Activated CD8-positive, alpha-beta memory T cell treated with anti-CD3 and anti-CD28 coated beads, Interleukin-2, amount 50 U/mL, for 1 hour (primary cell): ENCODE data around the gene FBXO38.

Experiments used
- DNase-seq: peaks from one replicate; pipeline ENCODE4 v3.0.0-alpha.2; 2020; ENCODE audit errors: extremely low read depth

FBXO38 gene, protein sequence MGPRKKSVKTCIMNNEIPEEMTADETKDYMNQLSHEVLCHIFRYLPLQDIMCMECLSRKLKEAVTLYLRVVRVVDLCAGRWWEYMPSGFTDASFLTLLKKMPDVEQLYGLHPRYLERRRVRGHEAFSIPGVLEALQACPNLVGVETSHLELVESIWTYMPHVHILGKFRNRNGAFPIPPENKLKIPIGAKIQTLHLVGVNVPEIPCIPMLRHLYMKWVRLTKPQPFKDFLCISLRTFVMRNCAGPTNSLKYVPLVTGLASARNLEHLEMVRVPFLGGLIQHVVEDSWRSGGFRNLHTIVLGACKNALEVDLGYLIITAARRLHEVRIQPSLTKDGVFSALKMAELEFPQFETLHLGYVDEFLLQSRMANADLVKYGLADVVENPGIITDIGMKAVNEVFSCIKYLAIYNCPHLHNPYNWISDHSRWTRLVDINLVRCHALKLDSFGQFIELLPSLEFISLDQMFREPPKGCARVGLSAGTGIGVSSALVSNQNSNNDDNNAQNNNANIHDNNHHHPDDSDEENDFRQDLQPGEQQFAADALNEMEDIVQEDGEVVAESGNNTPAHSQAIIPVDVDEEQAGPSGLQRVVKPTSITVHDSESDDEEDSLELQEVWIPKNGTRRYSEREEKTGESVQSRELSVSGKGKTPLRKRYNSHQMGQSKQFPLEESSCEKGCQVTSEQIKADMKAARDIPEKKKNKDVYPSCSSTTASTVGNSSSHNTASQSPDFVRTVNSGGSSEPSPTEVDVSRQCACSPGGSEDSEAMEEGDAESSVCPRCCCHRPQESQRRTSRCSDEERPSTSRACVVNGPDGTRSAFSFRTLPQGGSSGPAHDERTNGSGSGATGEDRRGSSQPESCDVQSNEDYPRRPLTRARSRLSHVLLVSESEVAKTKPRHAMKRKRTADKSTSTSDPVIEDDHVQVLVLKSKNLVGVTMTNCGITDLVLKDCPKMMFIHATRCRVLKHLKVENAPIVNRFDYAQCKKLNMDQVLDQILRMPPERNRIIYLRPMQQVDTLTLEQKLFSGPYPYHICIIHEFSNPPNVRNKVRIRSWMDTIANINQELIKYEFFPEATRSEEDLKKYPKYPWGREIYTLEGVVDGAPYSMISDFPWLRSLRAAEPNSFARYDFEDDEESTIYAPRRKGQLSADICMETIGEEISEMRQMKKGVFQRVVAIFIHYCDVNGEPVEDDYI

DNA sequence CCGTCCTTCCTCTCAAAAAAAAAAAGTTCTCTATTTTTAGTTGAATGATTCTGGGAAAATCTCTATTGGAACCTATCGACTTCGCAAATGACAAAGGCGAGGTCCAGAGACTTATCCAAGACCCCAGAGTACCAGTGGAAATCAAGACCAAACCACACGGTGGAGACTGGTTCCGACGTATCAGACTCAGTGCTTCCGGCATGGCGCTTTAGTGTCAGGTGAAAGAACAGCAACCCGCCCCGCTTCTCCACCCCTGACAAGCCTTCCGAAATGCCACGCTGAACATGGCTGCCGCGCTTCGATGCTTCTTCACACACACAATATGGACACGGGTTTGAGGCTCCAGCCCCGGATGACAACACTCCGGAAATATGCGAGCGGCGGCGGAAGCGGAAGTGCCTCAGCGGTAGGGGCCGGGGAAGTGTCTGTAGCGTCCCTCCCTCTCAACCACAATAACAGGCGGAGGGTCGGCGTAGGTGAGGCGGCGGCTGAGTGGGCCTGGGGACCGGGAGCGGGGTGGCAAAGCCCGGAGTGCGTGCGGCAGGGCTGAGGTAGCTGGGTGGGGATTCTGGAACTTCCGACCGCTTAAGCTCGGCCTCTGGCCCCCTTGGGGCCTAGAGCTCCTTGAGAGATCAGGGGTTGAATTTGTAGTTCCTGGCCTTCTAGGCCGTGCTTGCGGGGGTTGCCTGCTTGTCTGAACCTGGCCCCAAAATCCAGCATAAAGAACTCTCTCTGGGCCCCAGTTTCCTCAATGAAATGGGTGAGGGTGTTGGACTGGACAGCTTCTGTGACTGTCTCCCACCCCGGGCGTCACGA, at the start of gene FBXO38:
FBXO38 (plus strand) TSS at position 395 of the 816 bp plus-strand sequence. CDS start 10,819 bp downstream, outside the sequence.
- peak; percentile 93 for DNase-seq

DNA sequence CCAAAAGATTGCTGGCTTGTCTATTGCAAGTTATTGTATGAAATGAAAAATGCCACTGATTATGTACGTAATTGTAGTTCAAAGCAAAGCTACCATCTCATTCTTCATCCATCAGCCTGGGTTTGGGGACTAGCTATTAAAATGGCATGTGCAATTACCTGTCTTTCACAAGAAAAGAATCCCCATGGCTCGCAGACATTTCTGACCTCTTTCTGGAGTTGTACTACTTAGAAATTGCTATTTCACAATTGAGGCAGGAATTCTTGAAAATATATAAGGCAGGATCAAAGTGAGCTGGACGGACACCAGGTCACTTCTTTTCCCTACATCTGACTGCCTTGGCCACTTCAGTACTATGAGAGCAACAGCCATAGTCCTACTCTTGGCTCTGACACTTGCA, 48.5 kb upstream of the FBXO38 start, which contains the start of gene SPINK9:
SPINK9 (plus strand) TSS at position 301 of the 400 bp plus-strand sequence; CDS start at position 356, 55 bp downstream.
- no peak for DNase-seq

DNA sequence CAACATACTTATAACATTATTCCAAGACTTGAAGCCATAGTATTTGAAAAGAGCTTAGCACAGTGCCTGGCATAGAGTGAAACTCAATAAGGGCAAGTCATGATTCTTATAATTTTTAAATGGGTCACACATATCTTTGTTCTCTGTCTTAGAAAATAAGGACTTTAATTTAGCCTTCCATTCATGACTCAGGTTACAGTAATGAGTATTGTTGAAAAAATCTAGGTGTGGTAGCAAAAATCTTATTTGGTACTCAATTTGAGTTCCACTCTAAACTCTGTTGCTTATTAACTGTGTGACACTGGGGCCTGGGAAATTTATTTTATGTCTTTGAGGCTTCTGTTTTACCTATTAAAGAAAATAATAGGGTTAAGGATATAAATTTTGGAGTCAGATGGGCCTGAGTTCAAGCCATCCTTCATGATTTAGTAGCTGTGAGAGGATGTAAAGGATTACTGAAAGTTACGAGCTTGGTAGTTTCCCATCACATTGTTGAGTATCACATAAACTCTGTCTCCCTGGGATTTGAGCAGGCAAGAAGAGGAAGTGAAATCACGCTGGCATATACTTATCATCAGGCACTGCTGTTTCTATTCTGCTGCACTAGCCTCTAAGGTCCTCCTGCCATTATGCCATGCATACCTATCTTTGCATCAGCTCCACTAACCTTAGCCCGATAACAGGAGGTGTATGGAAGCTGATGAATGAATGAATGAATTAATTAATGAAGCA, 46.9 kb upstream of the FBXO38 start:
- no peak for DNase-seq

DNA sequence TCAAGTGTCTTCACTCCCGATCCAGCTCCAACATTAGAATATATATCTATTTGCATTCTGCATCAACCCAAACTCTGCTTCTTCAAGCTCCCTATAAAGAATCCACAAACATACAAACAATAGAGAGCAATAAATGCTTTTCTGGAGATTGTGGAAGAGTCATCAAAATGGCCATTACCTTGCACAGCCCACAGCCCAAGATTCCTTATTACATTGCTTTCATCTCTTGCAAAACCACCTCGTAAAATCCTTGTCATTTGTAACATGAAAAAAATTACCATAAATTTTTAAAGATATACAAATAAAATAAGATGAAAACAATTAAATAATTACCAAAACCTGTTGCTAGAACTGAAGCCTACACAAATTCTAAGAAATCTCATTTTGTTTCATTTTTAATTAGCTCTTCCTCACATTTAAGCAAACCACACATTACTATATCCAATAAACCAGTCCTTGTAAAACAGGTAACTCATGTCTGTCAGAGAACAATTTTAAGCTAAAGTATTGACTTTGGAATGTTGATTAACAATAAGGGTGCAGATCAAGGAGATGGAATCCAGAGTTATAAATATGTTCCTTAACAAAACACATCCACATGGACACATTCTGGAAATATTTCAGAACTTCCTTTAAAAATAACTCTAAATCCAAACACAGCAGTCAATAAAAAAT, 41.2 kb upstream of the FBXO38 start:
- DNase-seq: no peak

DNA sequence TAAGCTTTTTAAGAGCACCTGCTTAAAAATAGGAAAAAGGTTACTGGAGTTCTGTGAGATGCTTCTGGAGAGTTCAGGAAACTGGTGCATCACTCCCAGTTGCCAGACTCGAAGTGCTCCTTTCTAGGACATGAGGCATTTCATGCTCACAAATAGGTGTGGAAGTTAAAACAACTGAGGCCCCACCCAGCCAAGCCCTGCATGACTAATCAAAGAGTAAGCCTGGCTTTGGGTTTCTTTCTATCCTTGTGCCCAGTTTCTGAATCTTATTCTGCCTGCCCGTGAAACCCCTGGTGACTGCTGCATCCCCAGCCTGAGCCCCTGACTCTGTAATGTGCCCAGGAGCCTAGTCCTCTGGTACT, 40.7 kb upstream of the FBXO38 start:
- DNase-seq: no peak

DNA sequence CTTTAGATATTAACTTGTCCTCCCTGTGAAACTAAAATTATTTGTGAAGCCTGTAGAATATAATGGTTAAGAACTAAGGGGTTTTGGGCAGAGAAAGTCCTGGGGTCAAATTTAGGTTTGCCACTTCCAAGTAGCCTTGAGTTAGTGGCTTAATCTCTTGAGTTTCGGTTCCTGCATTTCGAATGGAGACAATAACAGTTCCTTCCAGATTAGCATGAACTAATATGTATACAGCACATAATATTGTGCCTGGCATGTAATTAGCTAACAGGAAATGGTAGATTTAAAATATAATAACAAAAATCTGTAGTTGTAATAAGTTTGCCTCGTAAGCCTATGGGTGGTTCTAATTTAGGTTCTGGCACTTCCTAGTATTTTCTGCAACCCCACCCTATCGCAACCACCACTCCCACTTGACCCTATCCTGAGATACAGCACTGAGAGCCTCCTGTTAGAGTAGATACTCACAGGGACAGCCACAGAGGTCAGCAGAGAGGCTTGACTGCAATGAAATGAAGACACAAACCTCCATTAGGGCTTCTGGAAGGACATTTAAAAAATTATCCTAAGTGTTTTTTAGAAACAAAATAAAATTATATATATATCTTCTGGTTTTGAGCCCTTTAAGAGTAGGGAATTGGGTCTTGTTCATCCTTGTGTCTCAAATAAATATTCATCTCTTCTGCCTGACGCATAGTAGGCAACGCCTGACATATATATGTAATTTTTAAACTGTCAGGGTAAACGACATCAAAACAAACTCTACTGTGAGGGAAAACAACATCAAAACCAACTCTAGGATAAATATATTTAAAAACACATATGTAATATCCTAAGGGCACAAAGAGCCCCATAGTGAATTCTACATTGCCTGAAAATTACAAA, 39.9 kb upstream of the FBXO38 start:
- no peak for DNase-seq

DNA sequence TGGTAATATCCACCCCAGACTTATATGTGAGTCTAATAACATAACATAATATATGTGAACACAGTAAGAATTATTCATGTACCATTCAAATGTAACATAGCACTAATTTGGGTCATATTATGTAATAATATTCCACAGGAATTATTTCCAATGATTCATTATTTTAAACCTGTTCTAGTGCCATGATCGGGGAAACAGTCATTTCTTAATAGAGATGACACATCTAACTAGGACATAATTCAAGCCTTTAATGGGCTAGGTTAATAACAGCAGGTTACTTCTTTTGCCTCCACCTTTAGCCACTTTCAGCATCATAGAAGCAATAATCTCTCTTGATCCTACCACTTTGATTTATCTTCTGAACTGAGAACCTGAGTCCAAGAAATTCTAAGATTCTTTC, 36.1 kb upstream of the FBXO38 start:
- no peak for DNase-seq

DNA sequence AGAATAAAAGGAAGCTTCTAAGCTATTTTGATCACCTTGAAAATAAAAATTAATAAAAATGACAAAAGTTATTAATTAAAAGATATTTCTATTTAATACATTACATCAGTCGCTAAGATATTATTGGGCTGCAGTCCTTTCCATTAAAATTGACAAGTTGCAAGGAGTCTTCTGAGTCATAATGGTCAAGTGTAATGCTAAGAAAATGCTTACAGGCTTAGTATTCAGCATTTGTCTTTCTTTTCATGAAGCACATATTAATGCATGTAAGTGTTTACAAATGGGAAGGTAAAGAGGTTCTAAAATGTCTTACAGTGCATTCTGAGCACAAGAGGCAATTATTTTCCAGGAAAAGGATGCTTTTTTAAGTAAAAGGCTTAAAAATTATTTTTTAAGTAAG, 31.1 kb upstream of the FBXO38 start:
- no peak for DNase-seq

DNA sequence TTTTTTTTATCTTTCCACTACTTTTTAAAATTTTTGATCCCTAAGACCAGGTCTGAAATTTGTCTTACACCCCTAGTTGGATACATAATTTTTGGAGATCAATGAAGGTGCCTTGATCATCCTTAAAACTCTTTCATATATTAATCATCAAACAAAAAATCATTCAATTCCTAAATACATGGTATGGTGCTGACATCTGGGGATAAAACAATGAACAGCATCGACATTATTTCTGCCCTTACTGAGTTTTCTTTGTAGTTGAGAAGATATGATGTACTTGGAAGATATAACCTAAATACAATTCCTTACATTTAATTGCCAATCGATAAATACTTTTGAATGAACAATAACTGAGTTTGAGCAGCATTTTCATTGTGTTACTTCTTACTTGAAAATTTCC, 30.1 kb upstream of the FBXO38 start:
- no peak for DNase-seq

DNA sequence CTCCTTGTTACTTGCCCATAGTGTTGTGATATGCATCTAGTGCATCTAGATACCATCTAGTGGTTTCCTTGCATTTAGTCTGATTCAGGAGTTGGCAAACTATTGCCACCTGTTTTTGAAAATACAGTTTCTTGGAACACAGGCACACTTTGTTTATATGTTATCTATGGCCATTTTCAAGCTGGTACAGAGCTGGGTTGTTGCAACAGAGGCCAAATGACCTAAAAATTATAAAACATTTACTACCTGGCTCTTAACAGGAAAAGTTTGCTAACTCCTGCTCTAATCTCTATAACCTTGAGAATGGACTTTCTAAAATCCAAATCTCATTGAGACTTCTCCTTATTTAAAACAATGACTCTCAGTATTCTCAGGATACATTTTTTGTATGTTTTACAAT, 19.4 kb upstream of the FBXO38 start:
- no peak for DNase-seq

DNA sequence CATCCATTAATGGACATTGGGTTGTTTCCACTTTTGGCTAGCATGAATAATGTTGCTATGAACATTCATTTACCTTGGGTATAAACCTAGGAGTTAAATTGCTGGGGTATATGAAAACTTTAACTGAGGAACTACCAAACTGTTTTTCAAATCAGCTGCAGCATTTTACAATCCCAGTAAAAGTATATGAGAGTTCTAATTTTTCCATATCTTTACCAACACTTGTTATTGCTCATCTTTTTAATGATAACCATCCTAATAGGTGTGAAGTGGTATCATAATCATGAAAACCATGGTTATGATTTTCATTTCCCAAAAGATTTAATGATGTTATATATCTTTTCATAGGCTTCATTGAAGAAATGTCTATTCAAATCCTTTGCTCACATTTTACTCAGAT, 15.5 kb upstream of the FBXO38 start:
- no peak for DNase-seq

DNA sequence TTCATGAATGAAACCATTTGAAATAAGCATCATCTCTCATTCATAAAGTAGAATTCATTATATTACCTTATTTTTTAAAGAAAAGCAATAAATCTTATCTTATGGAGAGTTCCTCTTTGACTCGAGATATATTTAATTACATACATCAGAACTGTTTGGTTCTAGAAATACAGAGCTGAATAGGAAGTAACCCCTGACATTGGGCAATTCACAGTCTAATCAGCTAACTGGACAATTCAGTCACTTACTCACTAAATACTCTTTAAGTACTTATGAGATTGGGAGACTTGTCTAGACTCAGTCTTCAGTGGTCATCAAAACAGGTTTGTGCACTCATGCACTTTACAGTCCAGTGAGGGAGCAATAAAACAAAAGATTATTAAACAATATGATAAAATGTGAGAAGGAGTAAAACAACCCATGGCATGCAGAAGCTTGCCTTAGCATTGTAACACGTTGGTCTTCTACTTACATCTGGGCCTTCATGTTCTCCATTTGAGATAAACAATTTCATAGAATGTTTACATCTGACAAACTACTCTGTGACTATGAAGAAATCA, 11.5 kb upstream of the FBXO38 start:
- no peak for DNase-seq

DNA sequence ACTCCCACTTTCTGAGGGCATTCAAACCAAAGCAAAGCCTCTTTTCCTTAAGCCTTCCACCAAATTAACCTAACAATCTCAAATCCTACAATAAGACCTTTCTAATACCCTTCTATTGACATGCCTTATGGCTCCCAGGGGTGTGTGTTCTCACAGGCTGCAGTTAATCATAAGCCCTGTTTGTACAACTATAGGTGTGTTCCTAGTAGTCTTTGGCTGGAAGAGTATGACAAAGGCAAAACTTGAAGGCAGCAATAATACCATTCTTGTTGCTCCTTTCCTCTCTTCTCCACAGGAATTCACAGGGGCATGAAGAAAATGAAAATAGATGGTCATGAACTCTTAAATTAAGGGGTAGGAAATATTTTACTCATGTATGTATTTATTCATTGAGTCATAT, 10.9 kb upstream of the FBXO38 start:
- DNase-seq: no peak

DNA sequence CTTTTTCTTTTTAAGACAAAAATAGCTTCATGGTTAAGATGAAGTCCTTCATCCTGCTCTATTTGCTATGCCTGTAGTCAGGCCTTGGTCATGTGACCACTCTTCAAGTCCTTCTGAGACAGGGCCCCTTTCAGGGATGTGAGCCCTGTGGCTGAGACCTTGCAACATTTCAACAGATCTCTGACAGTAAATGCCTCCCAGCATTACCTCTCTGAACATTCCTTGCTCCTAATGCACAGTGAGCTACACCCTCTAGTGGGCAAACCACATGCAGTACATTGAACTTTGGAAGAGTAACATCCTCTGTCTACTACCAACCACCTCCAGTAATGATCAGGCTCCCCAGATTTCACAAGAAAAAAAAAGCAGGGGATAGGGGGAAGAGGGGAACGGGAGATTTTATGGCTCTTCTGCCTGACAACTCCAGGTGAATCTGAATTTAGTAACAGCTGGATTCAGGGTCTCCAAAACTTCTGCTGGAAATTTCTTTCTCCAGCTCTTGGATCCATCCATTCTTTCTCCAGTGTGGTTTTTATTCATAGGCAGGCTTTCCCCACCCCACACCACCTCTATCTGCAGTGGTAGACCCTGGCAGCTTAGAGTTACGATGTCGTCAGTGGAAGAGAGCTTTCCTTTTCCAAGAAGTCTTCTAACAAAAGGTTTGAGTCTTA, 8.9 kb upstream of the FBXO38 start:
- peak; percentile 1 for DNase-seq

DNA sequence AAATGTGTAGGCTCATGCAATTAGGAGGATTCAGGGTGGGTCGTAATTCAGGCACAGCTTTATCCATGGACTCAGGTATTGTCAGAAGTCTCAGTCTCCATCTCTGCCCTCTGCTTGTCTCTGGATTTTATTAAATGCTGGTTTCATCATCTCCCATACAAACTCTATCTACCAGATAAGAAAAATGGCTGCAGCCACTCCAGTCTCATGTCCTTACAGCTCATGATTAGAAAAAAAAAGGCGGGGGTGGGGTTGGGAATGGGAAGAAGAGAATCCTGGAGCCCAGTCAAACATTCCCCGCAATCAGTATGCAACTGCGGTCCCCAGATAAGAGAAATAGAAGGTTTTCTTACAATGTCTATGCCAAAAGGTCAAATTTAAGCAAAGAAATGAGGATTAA, 7.6 kb upstream of the FBXO38 start:
- DNase-seq: no peak

DNA sequence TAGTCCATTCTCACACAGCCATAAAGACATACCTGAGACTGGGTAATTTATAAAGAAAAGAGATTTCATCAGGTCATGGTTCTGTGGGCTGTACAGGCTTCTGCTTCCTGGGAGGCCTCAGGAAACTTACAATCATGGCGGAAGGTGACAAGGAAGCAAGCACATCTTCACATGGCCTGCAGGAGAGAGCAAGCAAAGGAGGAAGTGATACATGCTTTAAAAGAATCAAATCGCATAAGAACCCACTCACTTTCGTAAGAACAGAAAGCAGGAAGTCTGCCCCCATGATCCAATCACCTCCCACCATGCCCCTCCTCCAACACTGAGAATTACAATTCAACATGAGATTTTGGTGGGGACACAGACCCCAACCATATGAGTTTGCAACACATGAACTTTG, 5.1 kb upstream of the FBXO38 start:
- no peak for DNase-seq

DNA sequence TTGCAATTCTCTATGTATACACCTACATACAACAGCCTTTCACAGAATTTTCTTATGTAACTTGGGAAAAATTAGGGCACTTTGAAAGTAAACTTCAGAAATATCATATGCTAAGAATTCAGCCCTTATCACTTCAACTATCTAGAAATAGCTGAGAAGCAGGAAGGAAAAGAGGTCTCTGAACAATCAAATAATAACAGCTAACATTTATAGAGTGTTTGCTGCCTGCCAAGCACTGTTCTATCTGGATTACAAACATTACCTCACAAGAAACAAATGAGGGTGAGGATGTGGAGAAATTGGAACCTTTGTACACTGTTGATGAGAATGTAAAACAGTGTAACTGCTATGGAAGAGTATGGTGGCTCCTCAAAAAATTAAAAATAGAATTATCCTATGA, 4.4 kb upstream of the FBXO38 start:
- no peak for DNase-seq

DNA sequence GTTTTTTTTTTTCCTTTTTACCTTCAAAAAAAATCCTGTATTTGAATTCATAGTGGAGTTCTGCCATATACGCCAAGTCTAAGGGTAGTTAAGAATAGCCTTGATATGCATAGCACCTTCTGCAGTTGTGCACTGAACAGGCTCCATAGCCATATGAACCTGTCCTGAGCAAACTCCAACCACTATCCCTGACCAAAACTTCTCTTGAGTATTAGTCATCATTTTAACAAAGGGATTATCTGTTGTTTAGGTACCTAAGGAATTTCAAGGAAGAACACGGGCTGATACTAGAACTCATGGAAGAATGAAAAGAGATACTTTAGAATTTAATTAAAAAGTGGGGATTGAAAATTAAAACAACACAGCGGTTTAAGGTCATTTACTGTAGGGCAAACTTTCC, 1.9 kb upstream of the FBXO38 start:
- no peak for DNase-seq
